ENCODE measurements around the gene DACT3. TPM values are rescaled to one million over a fixed set of nuclear protein-coding genes. Genes with fewer than 3 reads are reported as not detected.

The DACT3 gene
- 4.1 and 5.6 TPM in 2 replicates for total RNA-seq
- 9.3 and 11.5 TPM in 2 replicates for polyA plus RNA-seq
- 9.4 and 12.0 TPM in 2 replicates for polyA plus RNA-seq (2012)
- 5.3 and 7.0 TPM in 2 replicates for polyA minus RNA-seq (ENCODE audit: low replicate concordance)

- H4K20me1 ChIP-seq (ENCODE audit: control insufficient read depth, extremely low read depth, insufficient read depth, low read length): no peaks in the 10 kb centered on the region
These were observed at the start of gene DACT3 for GRCh38 chr19:46661020-46661731. TSS of gene DACT3 (minus strand) at chr19:46661182. CDS start at chr19:46661064, 118 bp downstream.

GRCh38 chr19:46710687-46711086 lies 49.7 kb upstream of the DACT3 start:
- H3K9ac ChIP-seq (ENCODE audit: insufficient read depth, low read length): no peak overlapping the region
- no peaks in the 10 kb centered on the region for H4K20me1 ChIP-seq (ENCODE audit: control insufficient read depth, extremely low read depth, insufficient read depth, low read length)
- TF ChIP-seq EZH2 (IDR thresholded peaks at IDR 0.05; ENCODE audit: low read length, missing control alignments) (no peak), CTCF (conservative IDR thresholded peaks at IDR 0.05 in 1 of 2, IDR thresholded peaks at IDR 0.05 in 1 of 2; ENCODE audit: low read depth in 1 of 2, low read length in 2 of 2) (no peak)
- H3K36me3 ChIP-seq (ENCODE audit: control insufficient read depth, insufficient read depth, low read length): peaks cover 3% of the 10 kb centered on the region
- no peaks in the 10 kb centered on the region for H3K9me3 ChIP-seq (ENCODE audit: control insufficient read depth, insufficient read depth, low read depth, low read length)
- DNase-seq (ENCODE audit: low read depth in 2 of 2): no peak
- H3K4me3 ChIP-seq (replicated peaks in 1 of 4; ENCODE audit: control extremely low read depth in 1 of 4, insufficient read depth in 1 of 4, low read depth in 3 of 4, low read length in 4 of 4): no peak overlapping the region
- H3K79me2 ChIP-seq (ENCODE audit: control insufficient read depth, insufficient read depth, low read length): peaks cover 8% of the 10 kb centered on the region
- no peak overlapping the region for H3K27ac ChIP-seq (ENCODE audit: insufficient read depth, low read length)
- H3K4me2 ChIP-seq (ENCODE audit: extremely low read depth, insufficient read depth, low read length): no peak overlapping the region
- H3K27me3 ChIP-seq (ENCODE audit: control insufficient read depth, insufficient read depth, low read length): no peaks in the 10 kb centered on the region
- peaks cover under 1% of the 10 kb centered on the region for H3K4me1 ChIP-seq (ENCODE audit: control insufficient read depth, extremely low read depth, insufficient read depth, low read length)
- no peak overlapping the region for H2AFZ ChIP-seq (ENCODE audit: low read length)

More at GRCh38 chr19:46661020-46661731, at the start of gene DACT3:
- Histone ChIP-seq H3K4me2 (ENCODE audit: extremely low read depth, insufficient read depth, low read length) (peak within 1 kb of the TSS; percentile 97), H3K27me3 (ENCODE audit: control insufficient read depth, insufficient read depth, low read length) (no peaks in the 10 kb centered on the region), H3K27ac (ENCODE audit: insufficient read depth, low read length) (peak within 1 kb of the TSS; percentile 70), H3K9me3 (ENCODE audit: control insufficient read depth, insufficient read depth, low read depth, low read length) (no peaks in the 10 kb centered on the region), H3K4me1 (ENCODE audit: control insufficient read depth, extremely low read depth, insufficient read depth, low read length) (peaks cover 5% of the 10 kb centered on the region), H3K4me3 (replicated peaks in 1 of 4; ENCODE audit: control extremely low read depth in 1 of 4, insufficient read depth in 1 of 4, low read depth in 3 of 4, low read length in 4 of 4) (peak within 1 kb of the TSS; percentile 38 to 80 (median 62)), H2AFZ (ENCODE audit: low read length) (no peak within 1 kb of the TSS), H3K79me2 (ENCODE audit: control insufficient read depth, insufficient read depth, low read length) (no peaks in the 10 kb centered on the region), H3K9ac (ENCODE audit: insufficient read depth, low read length) (peak within 1 kb of the TSS; percentile 56), H3K36me3 (ENCODE audit: control insufficient read depth, insufficient read depth, low read length) (no peaks in the 10 kb centered on the region)
- peak; percentile 100 for DNase-seq (ENCODE audit: low read depth in 2 of 2)
- TF ChIP-seq CTCF (conservative IDR thresholded peaks at IDR 0.05 in 1 of 2, IDR thresholded peaks at IDR 0.05 in 1 of 2; ENCODE audit: low read depth in 1 of 2, low read length in 2 of 2) (no peak), EZH2 (IDR thresholded peaks at IDR 0.05; ENCODE audit: low read length, missing control alignments) (no peak)

- Histone ChIP-seq H3K27me3 (ENCODE audit: control insufficient read depth, insufficient read depth, low read length) (no peaks in the 10 kb centered on the region), H3K4me3 (replicated peaks in 1 of 4; ENCODE audit: control extremely low read depth in 1 of 4, insufficient read depth in 1 of 4, low read depth in 3 of 4, low read length in 4 of 4) (no peak overlapping the region), H3K9me3 (ENCODE audit: control insufficient read depth, insufficient read depth, low read depth, low read length) (no peaks in the 10 kb centered on the region), H4K20me1 (ENCODE audit: control insufficient read depth, extremely low read depth, insufficient read depth, low read length) (no peaks in the 10 kb centered on the region), H3K4me2 (ENCODE audit: extremely low read depth, insufficient read depth, low read length) (no peak overlapping the region), H3K27ac (ENCODE audit: insufficient read depth, low read length) (no peak overlapping the region), H3K4me1 (ENCODE audit: control insufficient read depth, extremely low read depth, insufficient read depth, low read length) (no peaks in the 10 kb centered on the region), H3K9ac (ENCODE audit: insufficient read depth, low read length) (no peak overlapping the region), H3K36me3 (ENCODE audit: control insufficient read depth, insufficient read depth, low read length) (peaks cover 16% of the 10 kb centered on the region), H3K79me2 (ENCODE audit: control insufficient read depth, insufficient read depth, low read length) (no peaks in the 10 kb centered on the region), H2AFZ (ENCODE audit: low read length) (no peak overlapping the region)
- DNase-seq (ENCODE audit: low read depth in 2 of 2): peak in 1 of 2 donors; percentile 30
- peak; percentile 81 to 91 for TF ChIP-seq CTCF (conservative IDR thresholded peaks at IDR 0.05 in 1 of 2, IDR thresholded peaks at IDR 0.05 in 1 of 2; ENCODE audit: low read depth in 1 of 2, low read length in 2 of 2)
- TF ChIP-seq EZH2 (IDR thresholded peaks at IDR 0.05; ENCODE audit: low read length, missing control alignments): no peak
These were observed 43.5 kb upstream of the DACT3 start for GRCh38 chr19:46704379-46705076.
